ENCODE data around the gene KISS1R. TPM values are rescaled to one million over a fixed set of nuclear protein-coding genes. Genes with fewer than 3 reads are reported as not detected.

The KISS1R gene
- total RNA-seq, 2 experiments from 2014 or later: 1.5 to 1.6 TPM

GRCh38 chr19:903266-903797 lies 13.8 kb upstream of the KISS1R start:
- H3K27me3 ChIP-seq (ENCODE audit: control insufficient read depth in 1 of 2, insufficient read depth in 2 of 2, low read length in 2 of 2): no peaks in the 10 kb centered on the region
- H3K9me3 ChIP-seq (ENCODE audit: control insufficient read depth in 1 of 2, insufficient read depth in 1 of 2, low read length in 2 of 2): no peaks in the 10 kb centered on the region
- peaks cover 42% of the 10 kb centered on the region for H3K36me3 ChIP-seq (ENCODE audit: insufficient read depth, low read length)
- DNase-seq (no peak), ATAC-seq (ENCODE audit: poor library complexity) (no peak)
- no peak overlapping the region for H3K27ac ChIP-seq (ENCODE audit: low read depth in 1 of 2, low read length in 2 of 2)
- POLR2A ChIA-PET: interaction anchor here (11.1 kb wide), 1 partner anchor 8 kb away, joined by 183 read pairs; the partner anchor contains the start of genes MED16 and RNU6-9
- CTCF ChIA-PET: no interaction called here
- H3K4me3 Mint-ChIP-seq: no peak overlapping the region
- intact Hi-C loops (cut with DNase I, micrococcal nuclease): no loop called here
- no peaks in the 10 kb centered on the region for H3K27me3 Mint-ChIP-seq
- peaks cover 45% of the 10 kb centered on the region for H3K36me3 Mint-ChIP-seq (ENCODE audit: low read depth)
- H3K4me1 ChIP-seq (ENCODE audit: insufficient read depth, low read length): peaks cover 75% of the 10 kb centered on the region
- no peak overlapping the region for H3K4me3 ChIP-seq (ENCODE audit: low read length)
- no peaks in the 10 kb centered on the region for H3K9me3 Mint-ChIP-seq
- no peak overlapping the region for H3K27ac Mint-ChIP-seq
- H3K4me1 Mint-ChIP-seq (ENCODE audit: low read depth): peaks cover 52% of the 10 kb centered on the region
- TF ChIP-seq CTCF (IDR thresholded peaks at IDR 0.05): no peak

GRCh38 chr19:904545-904944 lies 12.6 kb upstream of the KISS1R start:
- intact Hi-C loops (cut with DNase I, micrococcal nuclease): no loop called here
- no peak overlapping the region for H3K27ac ChIP-seq (ENCODE audit: low read depth in 1 of 2, low read length in 2 of 2)
- H3K9me3 ChIP-seq (ENCODE audit: control insufficient read depth in 1 of 2, insufficient read depth in 1 of 2, low read length in 2 of 2): no peaks in the 10 kb centered on the region
- no peaks in the 10 kb centered on the region for H3K27me3 ChIP-seq (ENCODE audit: control insufficient read depth in 1 of 2, insufficient read depth in 2 of 2, low read length in 2 of 2)
- Mint-ChIP-seq H3K36me3 (ENCODE audit: low read depth) (peaks cover 50% of the 10 kb centered on the region), H3K4me1 (ENCODE audit: low read depth) (peaks cover 57% of the 10 kb centered on the region), H3K27me3 (no peaks in the 10 kb centered on the region), H3K27ac (peak overlapping the region; percentile 100), H3K4me3 (no peak overlapping the region), H3K9me3 (no peaks in the 10 kb centered on the region)
- H3K4me3 ChIP-seq (ENCODE audit: low read length): no peak overlapping the region
- peaks cover 30% of the 10 kb centered on the region for H3K36me3 ChIP-seq (ENCODE audit: insufficient read depth, low read length)
- POLR2A ChIA-PET: interaction anchor here (1.5 to 11.1 kb wide), 2 partner anchors 9 to 41 kb away, joined by 6 to 183 read pairs; partner anchors contain the start of genes MED16 and RNU6-9
- ATAC-seq (ENCODE audit: poor library complexity) (no peak), DNase-seq (no peak)
- no peak for TF ChIP-seq CTCF (IDR thresholded peaks at IDR 0.05)
- CTCF ChIA-PET: interaction anchor here (1.5 kb wide), 1 partner anchor 41 kb away, joined by 6 read pairs; no protein-coding TSS in a partner anchor
- H3K4me1 ChIP-seq (ENCODE audit: insufficient read depth, low read length): peaks cover 84% of the 10 kb centered on the region

- no peaks in the 10 kb centered on the region for H3K9me3 Mint-ChIP-seq
- peaks cover 53% of the 10 kb centered on the region for H3K36me3 Mint-ChIP-seq (ENCODE audit: low read depth)
- peaks cover 18% of the 10 kb centered on the region for H3K36me3 ChIP-seq (ENCODE audit: insufficient read depth, low read length)
- H3K27me3 ChIP-seq (ENCODE audit: control insufficient read depth in 1 of 2, insufficient read depth in 2 of 2, low read length in 2 of 2): no peaks in the 10 kb centered on the region
- peak overlapping the region; percentile 72 for H3K4me3 Mint-ChIP-seq
- H3K27ac ChIP-seq (ENCODE audit: low read depth in 1 of 2, low read length in 2 of 2): peak overlapping the region; percentile 18 to 99
- peak in 4 of 14 experiments; percentile 34 to 69 (median 60) for DNase-seq
- H3K4me3 ChIP-seq (ENCODE audit: low read length): no peak overlapping the region
- peak overlapping the region; percentile 100 for H3K27ac Mint-ChIP-seq
- H3K9me3 ChIP-seq (ENCODE audit: control insufficient read depth in 1 of 2, insufficient read depth in 1 of 2, low read length in 2 of 2): peaks cover 0 to 3% of the 10 kb centered on the region in 2 experiments
- no peak for TF ChIP-seq CTCF (IDR thresholded peaks at IDR 0.05)
- no peaks in the 10 kb centered on the region for H3K27me3 Mint-ChIP-seq
- peaks cover 56% of the 10 kb centered on the region for H3K4me1 Mint-ChIP-seq (ENCODE audit: low read depth)
- intact Hi-C loops (cut with DNase I, micrococcal nuclease): no loop called here
- POLR2A ChIA-PET: interaction anchor here (0.8 to 11.1 kb wide), 4 partner anchors 11 to 363 kb away, joined by 5 to 183 read pairs (median 16); partner anchors contain the start of genes CIRBP, MED16 and RNU6-9
- peaks cover 86% of the 10 kb centered on the region for H3K4me1 ChIP-seq (ENCODE audit: insufficient read depth, low read length)
- CTCF ChIA-PET: interaction anchor here (1.0 kb wide), 1 partner anchor 14 kb away, joined by 5 read pairs; the partner anchor contains the start of genes MED16 and RNU6-9
- ATAC-seq (ENCODE audit: poor library complexity): no peak
Observed at GRCh38 chr19:906480-906879, 10.7 kb upstream of the KISS1R start.
